HG03571 (cell line): ENCODE measurements around the gene UQCC2.

Experiments used
- ATAC-seq: cut with Tn5 transposase; IDR thresholded peaks from one replicate; pipeline ENCODE4 v1.9.1; 2021; ENCODE audit not compliant: unreplicated experiment

Gene UQCC2

DNA sequence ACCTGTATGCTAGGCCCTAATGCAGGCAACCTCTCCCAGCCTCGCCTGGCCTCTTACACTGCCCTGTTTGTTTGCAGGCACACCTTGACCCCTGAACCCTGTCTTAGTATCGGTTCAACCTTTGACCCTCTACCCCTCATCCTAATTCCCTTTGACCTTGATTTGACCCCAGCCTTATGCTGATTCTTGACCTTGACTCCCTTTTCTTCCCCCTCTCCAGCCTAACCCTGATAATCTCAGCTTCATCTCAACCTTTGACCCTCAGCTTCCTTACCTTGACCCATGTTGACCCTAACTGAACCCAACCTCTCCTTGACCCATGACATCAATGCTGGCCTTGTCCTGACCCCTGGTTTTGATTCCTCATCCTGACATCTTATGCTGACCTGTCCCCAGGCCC lies 33.8 kb downstream of the UQCC2 start:
- ATAC-seq = no peak

GRCh38 chr6:33677143-33677660 lies 34.3 kb downstream of the UQCC2 start:
- ATAC-seq = no peak

DNA sequence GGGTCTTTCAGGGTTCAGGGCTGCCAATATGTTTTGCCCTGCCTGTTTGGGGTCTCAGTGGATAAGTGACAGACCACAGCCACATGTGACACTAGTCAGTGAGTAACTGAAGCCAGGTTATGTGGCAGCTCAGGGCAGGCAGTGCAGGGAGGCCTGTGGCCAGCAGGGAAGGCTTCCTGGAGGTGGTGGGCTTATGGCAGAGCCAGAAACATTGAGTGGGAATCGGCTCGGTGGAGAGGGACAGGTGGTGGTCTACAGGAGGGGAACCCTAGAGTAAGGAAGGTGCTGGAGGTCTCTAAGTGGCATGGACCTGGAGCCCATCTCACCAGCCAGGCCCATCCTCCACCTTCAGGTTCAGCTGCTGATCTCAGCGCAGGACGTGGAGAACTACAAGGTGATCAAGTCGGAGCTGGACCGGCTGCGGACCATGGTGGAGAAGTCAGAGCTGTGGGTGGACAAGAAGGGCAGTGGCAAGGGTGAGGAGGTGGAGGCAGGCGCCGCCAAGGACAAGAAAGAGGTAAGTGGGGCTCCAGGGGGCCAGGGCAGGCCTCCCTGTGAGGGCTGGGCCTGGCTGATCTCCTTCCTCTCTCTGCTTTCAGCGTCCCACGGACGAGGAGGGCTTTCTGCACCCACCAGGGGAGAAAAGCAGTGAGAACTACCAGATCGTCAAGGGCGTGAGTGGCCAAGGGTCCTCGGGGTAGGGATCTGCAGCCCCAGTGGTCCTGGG lies 34.9 kb downstream of the UQCC2 start:
- no peak for ATAC-seq

- ATAC-seq = no peak
Observed at GRCh38 chr6:33675968-33676367, 35.5 kb downstream of the UQCC2 start.

GRCh38 chr6:33673851-33674250 lies 37.6 kb downstream of the UQCC2 start:
- ATAC-seq = no peak

GRCh38 chr6:33672808-33673207 lies 38.7 kb downstream of the UQCC2 start:
- no peak for ATAC-seq

DNA sequence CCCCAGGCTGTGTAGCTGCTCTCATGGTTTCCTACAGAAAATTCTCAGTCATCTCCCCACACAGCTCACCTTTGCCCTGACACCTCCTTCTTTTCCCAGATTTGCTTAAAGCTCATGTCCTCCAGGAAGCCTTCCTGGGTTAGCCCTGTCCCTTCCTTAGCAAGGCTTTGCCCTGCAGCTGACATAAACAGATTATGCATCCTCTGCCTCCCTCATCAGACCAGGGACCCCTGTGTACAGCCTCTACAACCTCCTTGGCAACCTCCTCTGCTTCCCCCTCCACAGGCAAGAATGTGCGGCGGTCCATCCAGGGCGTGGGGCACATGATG lies 39.8 kb downstream of the UQCC2 start:
- no peak for ATAC-seq

DNA sequence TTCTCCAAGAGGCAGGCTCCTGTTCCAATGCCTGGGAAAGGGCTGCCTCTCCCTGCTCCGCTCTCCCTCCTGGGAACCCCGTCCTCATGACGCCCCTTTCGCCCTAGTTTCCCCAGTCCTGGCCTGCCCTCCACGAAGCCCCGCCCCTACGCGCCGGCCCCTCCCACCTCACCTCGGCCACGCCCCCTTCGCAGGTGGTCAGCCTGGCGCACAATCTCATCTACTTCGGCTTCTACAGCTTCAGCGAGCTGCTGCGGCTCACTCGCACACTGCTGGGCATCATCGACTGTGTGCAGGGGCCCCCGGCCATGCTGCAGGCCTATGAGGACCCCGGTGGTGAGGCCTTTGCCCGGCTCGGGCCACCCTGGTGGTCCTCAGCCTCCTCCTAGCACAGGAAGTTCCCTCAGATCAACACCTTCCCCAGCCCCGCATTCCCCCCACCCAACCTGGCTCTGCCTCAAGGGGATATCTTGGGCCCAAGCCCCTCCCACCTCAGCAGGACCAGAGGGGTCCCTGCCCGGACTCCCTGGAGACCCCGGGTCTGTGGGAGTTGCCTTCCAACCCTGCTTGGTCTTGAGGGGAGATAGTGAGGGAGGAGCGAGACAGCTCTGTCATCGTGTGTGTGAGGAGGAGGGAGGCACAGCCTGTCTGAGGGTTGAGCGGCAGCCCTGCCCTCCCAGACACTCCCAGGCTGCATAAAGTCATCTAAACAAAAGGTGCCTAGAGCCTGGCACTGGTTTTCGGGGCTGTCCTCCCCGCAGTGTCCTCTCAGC lies 40.3 kb downstream of the UQCC2 start:
- ATAC-seq = no peak

GRCh38 chr6:33670086-33670660 lies 41.3 kb downstream of the UQCC2 start:
- ATAC-seq = no peak

- no peak for ATAC-seq
Observed at GRCh38 chr6:33668914-33669313, 42.6 kb downstream of the UQCC2 start.

DNA sequence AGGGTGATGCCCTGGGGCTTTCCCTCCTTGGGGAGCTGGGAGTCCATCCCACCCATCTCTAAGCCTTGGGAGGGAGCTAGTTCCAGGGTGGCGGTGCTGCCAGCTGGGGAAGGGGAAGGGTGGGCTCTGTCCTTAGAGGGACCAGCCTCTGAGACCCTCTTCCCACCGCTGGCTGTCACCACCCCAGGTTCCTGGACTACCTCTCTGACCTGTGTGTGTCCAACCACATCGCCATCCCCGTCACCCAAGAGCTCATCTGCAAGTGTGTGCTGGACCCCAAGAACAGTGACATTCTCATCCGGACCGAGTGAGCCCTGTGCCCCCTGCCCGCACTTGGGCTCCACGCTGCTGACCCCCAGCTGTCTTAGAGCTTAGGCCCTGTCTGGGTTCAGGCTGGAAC lies 43.2 kb downstream of the UQCC2 start:
- no peak for ATAC-seq

DNA sequence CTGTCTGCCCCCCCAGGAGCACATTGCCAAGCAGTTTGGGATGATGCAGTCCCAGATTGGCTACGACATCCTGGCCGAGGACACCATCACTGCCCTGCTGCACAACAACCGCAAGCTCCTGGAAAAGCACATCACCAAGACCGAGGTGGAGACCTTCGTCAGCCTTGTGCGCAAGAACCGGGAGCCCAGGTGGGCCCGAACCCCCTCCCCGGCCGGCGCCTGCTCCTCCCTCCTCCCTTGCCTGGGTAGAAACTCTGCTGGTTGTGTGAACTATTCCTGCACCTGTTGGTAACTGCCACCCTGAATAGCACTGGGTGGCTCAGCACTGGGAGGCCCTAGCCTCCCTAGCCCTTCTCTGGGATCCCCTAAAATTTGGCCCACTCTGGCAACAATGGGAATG lies 43.7 kb downstream of the UQCC2 start:
- no peak for ATAC-seq

DNA sequence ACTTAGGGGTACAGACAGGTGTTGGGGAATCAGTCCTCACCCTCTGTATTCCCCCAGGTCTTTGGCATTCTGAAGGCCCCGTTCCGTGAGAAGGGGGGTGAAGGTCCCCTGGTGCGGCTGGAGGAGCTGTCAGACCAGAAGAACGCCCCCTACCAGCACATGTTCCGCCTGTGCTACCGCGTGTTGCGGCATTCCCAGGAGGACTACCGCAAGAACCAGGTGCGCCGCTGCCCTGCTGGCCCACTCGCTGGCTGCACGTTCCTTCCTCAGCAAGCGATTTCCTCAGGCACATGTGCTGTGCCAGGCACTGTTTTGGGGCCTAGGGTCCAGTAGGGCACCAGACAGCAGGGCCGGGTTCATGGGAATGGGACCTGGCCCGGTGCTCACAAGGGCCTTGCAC lies 44.4 kb downstream of the UQCC2 start:
- no peak for ATAC-seq

GRCh38 chr6:33665957-33666356 lies 45.5 kb downstream of the UQCC2 start:
- ATAC-seq = no peak

DNA sequence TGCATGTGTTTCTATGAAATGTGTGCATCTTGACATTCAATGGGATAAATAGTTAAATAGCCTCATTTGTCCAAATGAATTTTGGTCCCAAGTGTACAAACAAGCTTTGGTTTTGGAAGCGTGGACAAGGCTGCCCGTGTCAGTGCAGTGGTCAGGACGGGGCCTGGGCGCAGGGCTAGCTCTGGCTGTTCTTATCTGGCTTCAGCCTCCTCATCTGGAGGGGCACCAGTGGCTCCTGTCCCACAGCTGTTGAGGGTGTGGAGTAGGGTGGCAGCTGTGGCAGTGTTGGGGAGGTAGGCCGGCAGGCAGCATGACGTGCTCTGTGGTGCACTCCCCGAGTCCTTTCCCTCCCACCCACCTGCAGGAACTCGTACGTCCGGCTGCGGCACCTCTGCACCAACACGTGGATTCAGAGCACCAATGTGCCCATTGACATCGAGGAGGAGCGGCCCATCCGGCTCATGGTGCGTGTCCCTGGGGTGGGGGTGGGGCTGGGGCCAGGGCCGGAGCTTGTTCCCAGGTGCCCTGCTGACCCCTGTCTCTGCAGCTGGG lies 46.9 kb downstream of the UQCC2 start:
- no peak for ATAC-seq

DNA sequence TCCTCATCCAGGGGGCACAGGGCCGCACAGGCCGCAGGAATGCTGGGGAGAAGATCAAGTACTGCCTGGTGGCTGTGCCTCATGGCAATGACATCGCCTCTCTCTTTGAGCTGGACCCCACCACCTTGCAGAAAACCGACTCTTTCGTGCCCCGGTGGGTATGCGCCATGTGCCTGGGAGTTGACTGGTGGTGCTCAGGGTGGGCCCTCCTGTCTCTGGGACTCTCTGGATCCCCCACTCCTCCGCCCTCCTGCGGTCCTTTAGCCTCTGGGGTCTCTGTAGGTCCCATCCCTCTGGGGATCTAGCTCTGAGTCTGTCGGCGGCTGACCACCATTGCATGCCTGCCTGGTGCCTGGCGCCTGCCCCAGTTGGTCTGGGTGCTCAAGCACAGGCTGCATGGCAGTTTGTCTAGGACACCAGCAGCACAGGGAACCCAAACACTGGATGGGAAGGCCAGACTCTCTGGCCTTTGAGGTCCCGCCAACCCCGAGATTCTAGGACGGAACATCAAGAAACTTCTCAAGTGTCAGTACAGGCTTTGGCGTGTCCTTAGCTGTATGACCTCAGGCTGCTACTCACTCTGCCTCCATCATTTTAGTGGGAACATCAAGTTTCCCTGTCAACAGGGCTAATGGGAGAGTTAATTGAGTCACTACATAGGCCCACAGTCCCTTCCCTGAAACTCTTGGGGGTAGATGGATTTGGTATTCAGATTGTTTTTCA lies 47.6 kb downstream of the UQCC2 start:
- ATAC-seq = no peak

- ATAC-seq = no peak
Observed at GRCh38 chr6:33663028-33663427, 48.5 kb downstream of the UQCC2 start.

DNA sequence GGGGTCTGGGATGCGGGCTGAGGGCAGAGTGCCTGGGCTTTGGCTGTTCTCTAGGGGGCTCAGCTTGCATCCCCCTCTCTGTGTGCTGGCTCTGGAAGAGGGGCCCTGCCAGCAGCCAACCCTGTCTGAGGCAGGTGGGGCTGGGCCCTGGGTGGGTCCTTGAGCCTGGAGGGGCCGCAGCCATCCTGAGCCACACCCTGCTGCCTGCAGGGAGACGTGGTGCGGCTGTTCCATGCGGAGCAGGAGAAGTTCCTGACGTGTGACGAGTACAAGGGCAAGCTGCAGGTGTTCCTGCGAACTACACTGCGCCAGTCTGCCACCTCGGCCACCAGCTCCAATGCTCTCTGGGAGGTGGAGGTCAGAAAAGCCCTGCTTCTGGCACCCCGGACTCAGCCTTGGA lies 49.2 kb downstream of the UQCC2 start:
- no peak for ATAC-seq

DNA sequence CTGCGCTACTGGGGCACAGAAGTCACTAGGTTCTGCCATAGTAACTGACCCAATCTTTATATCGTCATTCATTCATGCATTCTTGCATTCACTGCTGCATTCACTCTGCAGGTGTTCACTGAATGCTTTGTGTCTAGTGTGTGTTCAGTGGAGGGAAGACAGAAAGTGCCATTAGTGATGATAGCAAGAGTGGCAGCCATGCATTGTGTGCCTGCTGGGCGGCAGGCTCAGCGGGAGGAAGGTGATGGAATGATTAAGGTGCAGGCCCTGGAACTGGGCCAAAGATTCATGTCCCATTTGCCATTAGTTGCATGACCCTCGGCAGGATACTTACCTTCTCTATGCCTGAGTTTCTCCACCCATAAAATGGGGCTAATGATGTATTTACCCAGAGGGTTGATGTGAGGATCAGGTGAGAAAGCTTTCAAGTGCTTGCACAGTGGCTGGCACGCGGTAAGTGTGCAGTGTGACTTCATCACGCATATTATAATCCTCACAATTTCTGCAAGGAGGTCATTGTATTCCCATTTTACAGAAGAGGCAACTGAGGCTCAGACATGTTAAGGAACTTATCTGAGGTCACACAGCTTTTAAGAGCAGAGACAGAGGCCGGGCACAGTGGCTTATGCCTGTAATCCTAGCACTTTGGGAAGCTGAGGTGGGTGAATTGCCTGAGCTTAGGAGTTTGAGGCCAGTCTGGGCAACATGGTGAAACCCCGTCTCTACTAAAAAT lies 50.2 kb downstream of the UQCC2 start:
- ATAC-seq = no peak

DNA sequence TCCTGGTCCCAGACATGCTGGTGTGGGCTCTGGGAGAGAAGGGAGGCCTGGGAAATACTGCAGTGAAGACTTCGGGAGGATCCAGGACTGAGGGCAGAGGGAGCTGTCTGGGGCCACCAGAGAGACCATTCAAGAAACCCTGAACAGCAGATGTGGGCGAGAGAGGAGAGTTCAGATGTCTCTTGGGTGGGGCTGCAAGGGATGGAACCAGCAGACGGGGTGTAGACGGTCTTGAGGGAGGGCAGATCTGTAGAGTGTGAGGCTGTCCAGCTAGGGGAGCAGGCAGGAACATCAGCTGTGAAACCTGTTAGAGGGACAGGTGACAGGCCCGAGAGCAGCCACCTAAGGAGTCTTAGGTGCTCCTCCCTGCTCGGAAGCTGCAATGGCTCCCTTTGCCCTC lies 51.5 kb downstream of the UQCC2 start:
- no peak for ATAC-seq
